ENCODE data around the gene ZDHHC7. TPM values are rescaled to one million over a fixed set of nuclear protein-coding genes. Genes with fewer than 3 reads are reported as not detected.

Gene ZDHHC7
- total and polyA plus RNA-seq, 4 donors: 2.5 to 14.9 (median 12.1) TPM

DNA sequence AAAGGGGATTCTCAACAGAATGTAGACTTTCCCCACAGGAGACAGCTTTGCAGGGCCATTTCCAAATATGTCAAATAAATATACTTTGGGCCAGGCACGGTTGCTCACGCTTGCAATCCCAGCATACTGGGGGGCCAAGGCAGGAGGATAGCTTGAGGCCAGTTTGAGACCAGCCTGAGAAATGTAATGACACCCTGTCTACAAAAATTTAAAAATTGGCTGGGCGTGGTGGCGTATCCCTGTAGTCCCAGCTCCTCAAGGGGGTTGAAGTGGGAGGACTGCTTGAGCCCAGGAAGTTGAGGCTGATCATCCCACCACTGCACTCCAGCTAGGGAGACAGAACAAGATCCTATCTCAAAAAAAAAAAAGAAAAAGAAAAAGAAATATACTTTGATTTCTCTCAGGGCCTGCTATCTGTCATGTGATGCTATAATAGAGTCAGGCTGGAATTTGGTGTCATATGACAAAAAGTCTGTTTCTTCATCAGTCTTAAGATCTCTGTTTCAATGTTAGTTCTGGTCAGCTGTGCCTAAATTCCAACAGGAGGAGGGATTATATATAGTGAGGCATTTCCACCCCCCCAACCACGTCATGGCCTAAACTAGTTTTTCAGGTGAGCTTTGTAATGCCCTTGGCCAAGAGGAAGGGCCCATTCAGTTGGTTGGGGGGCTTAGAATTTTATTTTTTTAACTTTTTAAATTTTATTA lies 4.3 kb upstream of the ZDHHC7 start:
- no peak overlapping the region for H3K9ac ChIP-seq (ENCODE audit: low read depth in 1 of 2, low read length in 2 of 2)
- H3K27me3 ChIP-seq (ENCODE audit: control insufficient read depth in 4 of 4, insufficient read depth in 4 of 4, low read length in 3 of 4): no peaks in the 10 kb centered on the region
- DNase-seq (ENCODE audit: low spot score): no peak
- peaks cover 0 to 13% (median 1%) of the 10 kb centered on the region in 4 donors for H3K4me1 ChIP-seq (ENCODE audit: control insufficient read depth in 4 of 4, insufficient read depth in 4 of 4, low read length in 3 of 4)
- no peaks in the 10 kb centered on the region for H3K9me3 ChIP-seq (ENCODE audit: control insufficient read depth in 4 of 4, low read length in 3 of 4)
- H3K27ac ChIP-seq (ENCODE audit: low read depth in 1 of 2, low read length in 2 of 2): no peak overlapping the region
- H3K4me3 ChIP-seq (ENCODE audit: low read depth in 1 of 3, low read length in 3 of 3): no peak overlapping the region
- 98% methylated on average over 5 of the region's 5 CpGs for WGBS
- TF ChIP-seq TAF1 (conservative IDR thresholded peaks at IDR 0.05) (no peak), HNF4A (conservative IDR thresholded peaks at IDR 0.05) (no peak), NR2F2 (IDR thresholded peaks at IDR 0.05) (no peak), RAD21 (IDR thresholded peaks at IDR 0.05) (no peak), JUND (IDR thresholded peaks at IDR 0.05) (no peak), SP1 (IDR thresholded peaks at IDR 0.05) (no peak), FOXA1 (IDR thresholded peaks at IDR 0.05) (no peak), GABPA (IDR thresholded peaks at IDR 0.05 in 1 of 2, conservative IDR thresholded peaks at IDR 0.05 in 1 of 2) (no peak), RXRA (IDR thresholded peaks at IDR 0.05) (no peak), YY1 (IDR thresholded peaks at IDR 0.05) (no peak), EGR1 (IDR thresholded peaks at IDR 0.05; ENCODE audit: low read depth in 2 of 2) (no peak), FOXA2 (IDR thresholded peaks at IDR 0.05) (no peak), HNF4G (IDR thresholded peaks at IDR 0.05) (no peak)
- TF ChIP-seq, protein P1, sequence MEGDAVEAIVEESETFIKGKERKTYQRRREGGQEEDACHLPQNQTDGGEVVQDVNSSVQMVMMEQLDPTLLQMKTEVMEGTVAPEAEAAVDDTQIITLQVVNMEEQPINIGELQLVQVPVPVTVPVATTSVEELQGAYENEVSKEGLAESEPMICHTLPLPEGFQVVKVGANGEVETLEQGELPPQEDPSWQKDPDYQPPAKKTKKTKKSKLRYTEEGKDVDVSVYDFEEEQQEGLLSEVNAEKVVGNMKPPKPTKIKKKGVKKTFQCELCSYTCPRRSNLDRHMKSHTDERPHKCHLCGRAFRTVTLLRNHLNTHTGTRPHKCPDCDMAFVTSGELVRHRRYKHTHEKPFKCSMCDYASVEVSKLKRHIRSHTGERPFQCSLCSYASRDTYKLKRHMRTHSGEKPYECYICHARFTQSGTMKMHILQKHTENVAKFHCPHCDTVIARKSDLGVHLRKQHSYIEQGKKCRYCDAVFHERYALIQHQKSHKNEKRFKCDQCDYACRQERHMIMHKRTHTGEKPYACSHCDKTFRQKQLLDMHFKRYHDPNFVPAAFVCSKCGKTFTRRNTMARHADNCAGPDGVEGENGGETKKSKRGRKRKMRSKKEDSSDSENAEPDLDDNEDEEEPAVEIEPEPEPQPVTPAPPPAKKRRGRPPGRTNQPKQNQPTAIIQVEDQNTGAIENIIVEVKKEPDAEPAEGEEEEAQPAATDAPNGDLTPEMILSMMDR (IDR thresholded peaks at IDR 0.05; ENCODE audit: low read depth, low read length, missing input control): no peak
- TF ChIP-seq, protein P2, sequence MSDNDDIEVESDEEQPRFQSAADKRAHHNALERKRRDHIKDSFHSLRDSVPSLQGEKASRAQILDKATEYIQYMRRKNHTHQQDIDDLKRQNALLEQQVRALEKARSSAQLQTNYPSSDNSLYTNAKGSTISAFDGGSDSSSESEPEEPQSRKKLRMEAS (IDR thresholded peaks at IDR 0.05): no peak
- TF ChIP-seq, protein P3, sequence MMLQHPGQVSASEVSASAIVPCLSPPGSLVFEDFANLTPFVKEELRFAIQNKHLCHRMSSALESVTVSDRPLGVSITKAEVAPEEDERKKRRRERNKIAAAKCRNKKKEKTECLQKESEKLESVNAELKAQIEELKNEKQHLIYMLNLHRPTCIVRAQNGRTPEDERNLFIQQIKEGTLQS (IDR thresholded peaks at IDR 0.05): no peak
- TF ChIP-seq, protein P4, sequence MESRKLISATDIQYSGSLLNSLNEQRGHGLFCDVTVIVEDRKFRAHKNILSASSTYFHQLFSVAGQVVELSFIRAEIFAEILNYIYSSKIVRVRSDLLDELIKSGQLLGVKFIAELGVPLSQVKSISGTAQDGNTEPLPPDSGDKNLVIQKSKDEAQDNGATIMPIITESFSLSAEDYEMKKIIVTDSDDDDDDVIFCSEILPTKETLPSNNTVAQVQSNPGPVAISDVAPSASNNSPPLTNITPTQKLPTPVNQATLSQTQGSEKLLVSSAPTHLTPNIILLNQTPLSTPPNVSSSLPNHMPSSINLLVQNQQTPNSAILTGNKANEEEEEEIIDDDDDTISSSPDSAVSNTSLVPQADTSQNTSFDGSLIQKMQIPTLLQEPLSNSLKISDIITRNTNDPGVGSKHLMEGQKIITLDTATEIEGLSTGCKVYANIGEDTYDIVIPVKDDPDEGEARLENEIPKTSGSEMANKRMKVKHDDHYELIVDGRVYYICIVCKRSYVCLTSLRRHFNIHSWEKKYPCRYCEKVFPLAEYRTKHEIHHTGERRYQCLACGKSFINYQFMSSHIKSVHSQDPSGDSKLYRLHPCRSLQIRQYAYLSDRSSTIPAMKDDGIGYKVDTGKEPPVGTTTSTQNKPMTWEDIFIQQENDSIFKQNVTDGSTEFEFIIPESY (IDR thresholded peaks at IDR 0.05): no peak
- TF ChIP-seq, protein P5, sequence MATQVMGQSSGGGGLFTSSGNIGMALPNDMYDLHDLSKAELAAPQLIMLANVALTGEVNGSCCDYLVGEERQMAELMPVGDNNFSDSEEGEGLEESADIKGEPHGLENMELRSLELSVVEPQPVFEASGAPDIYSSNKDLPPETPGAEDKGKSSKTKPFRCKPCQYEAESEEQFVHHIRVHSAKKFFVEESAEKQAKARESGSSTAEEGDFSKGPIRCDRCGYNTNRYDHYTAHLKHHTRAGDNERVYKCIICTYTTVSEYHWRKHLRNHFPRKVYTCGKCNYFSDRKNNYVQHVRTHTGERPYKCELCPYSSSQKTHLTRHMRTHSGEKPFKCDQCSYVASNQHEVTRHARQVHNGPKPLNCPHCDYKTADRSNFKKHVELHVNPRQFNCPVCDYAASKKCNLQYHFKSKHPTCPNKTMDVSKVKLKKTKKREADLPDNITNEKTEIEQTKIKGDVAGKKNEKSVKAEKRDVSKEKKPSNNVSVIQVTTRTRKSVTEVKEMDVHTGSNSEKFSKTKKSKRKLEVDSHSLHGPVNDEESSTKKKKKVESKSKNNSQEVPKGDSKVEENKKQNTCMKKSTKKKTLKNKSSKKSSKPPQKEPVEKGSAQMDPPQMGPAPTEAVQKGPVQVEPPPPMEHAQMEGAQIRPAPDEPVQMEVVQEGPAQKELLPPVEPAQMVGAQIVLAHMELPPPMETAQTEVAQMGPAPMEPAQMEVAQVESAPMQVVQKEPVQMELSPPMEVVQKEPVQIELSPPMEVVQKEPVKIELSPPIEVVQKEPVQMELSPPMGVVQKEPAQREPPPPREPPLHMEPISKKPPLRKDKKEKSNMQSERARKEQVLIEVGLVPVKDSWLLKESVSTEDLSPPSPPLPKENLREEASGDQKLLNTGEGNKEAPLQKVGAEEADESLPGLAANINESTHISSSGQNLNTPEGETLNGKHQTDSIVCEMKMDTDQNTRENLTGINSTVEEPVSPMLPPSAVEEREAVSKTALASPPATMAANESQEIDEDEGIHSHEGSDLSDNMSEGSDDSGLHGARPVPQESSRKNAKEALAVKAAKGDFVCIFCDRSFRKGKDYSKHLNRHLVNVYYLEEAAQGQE (IDR thresholded peaks at IDR 0.05): no peak
- H3K36me3 ChIP-seq (ENCODE audit: control insufficient read depth in 4 of 4, insufficient read depth in 3 of 4, low read depth in 1 of 4, low read length in 3 of 4): no peaks in the 10 kb centered on the region

Measured in liver (tissue), 9 donors.